GM12874 (cell line): ENCODE results near the gene NDRG2.

Experiments
- CTCF ChIP-seq: IDR thresholded peaks from 2 replicates; pipeline ENCODE4 v1.5.1; 2011; ENCODE audit warnings: low read depth, mild to moderate bottlenecking, control low read depth, low read length, moderate library complexity; ENCODE audit not compliant: insufficient read depth

The NDRG2 gene

DNA sequence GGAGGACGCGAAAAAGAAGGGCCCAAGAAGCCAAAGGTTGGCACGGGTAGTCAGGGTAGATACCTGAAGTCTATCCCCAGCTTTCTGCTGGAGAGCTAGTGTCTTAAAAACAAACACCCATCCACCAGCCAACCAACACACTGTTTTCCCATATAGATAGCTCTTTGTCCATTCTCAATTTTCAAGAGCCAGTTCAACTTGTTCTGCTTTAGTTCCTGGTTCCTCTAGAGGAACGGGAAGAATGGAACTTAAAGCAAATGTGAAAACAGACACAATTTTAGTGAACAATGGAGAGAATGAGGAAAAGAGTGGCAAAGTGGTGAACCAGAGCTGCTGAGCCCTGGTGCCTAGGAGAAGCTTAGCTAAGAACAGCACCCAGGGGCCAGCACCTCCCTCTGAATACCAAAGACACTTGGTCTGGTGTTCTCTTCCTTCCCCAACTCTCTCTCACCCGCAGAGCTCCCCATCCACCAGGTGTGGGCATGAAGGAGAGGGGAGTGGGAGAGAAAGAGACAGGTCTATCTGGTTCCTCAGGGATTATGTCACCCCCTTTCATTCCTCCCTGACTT, 3.8 kb downstream of the NDRG2 start:
- TF ChIP-seq CTCF, result no peak

- no peak for TF ChIP-seq CTCF
Measured at GRCh38 chr14:21019366-21019765, 5.5 kb downstream of the NDRG2 start.

DNA sequence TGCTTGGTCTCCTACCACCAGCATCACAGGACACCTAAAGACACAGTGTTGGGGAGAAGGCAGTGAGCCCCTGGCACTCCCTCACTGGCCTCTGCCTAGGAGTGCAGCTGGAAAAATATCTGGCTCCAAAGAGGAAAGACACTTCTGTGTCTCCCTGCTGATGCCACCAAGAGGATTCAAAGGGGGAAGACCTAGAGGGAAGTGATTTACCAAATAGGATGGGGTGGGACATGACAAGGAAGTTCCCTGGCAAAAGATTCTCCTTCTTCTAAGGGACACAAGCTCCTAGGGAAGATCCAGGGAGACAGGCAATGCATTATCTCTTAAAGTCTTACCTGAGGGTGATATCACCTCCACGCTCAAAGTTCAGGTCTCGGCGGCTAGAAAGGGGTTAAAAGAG, 6.1 kb downstream of the NDRG2 start:
- no peak for TF ChIP-seq CTCF

DNA sequence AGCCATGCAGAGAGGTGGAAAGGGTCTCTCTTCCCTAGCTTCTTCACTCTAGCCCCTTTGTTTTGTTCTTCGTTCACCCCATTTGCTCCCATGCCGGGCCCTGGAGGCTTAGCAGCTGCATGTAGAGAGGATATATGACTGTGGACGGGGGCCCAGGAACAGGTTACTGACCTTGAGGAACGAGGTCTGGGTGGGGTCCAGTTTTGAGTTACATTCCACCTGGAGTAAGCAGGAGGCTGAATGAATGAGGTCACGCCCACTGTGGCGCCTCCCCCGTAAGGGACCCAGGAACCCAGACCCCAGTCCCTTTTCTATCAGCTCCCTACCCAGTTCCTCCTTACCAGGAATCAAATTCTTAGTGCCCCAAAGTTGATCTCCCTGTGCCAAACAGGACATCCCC, 6.6 kb downstream of the NDRG2 start:
- no peak for TF ChIP-seq CTCF

DNA sequence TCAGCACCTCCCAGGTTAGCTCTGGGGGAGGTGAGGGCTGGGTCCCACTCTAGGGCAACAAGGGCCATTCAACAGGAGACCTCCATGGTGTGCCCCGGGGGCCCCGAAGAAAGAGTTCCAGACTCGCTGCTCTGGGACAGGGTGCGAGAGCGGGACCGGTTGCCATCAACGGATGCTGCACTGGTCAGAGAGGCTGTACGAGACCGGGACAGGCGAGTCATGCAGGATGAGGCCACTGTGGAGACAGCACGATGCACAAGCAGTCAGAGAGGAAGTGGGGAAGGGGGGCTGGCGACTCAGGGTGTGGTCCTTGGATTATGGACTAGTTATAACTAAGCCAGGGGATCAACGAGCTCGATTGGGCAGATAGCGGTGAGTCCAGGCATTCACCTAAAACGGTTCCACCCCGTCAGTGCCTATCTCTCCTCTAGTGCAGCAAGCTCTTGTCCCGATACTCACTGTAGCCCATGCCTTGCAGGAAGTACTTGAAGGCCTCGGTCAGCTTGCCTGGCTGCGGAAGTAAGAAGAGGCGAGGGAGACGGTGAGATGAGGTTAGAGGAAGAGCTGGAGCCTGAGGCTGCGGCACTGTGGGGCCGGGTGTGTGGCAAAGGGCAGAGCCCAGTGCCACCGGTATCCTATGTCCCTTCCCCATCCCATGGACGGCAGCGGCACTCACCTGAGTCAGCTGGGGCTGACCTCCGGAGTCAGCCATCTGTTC, 7.2 kb downstream of the NDRG2 start:
- TF ChIP-seq CTCF, result no peak

DNA sequence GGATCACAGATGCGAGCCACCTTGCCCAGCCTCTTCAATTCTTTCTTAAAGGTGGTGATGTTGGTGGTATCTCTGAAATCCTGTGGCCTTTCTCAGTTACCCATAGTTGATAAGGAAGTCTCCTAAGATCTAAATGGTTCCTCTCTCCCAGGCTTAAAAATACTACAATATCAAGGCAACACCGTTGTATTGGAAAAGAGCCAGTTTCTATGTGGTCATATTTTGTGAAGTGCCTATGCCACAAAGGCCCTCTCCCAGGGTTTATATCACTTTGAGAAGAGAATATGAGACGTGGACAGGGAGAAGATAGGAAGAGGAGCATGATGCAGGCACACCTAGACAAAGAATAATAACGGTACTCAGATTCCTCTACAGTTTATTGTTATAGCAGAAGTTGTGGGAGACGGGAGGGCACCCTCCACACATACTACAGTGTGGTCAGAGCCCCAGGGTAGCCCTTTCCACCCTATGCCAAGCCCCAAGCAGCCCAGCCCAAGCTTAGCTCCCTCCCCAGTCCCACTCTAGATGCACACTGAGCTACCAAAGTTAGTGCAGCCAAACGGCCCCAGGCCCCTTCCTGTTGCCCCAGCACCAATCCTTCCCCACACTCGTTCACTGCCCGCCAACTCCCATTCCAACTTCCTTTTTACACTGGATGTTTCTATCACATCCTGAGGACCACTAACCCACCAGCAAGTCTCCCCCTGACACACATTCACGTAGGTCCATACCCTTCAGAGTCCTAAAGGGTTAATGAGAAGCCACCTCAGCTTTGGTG, 8.3 kb downstream of the NDRG2 start:
- no peak for TF ChIP-seq CTCF

GRCh38 chr14:21015312-21015711, 9.5 kb downstream of the NDRG2 start:
- TF ChIP-seq CTCF, result no peak
